Measurements from ENCODE around the gene WDR93.

DNA sequence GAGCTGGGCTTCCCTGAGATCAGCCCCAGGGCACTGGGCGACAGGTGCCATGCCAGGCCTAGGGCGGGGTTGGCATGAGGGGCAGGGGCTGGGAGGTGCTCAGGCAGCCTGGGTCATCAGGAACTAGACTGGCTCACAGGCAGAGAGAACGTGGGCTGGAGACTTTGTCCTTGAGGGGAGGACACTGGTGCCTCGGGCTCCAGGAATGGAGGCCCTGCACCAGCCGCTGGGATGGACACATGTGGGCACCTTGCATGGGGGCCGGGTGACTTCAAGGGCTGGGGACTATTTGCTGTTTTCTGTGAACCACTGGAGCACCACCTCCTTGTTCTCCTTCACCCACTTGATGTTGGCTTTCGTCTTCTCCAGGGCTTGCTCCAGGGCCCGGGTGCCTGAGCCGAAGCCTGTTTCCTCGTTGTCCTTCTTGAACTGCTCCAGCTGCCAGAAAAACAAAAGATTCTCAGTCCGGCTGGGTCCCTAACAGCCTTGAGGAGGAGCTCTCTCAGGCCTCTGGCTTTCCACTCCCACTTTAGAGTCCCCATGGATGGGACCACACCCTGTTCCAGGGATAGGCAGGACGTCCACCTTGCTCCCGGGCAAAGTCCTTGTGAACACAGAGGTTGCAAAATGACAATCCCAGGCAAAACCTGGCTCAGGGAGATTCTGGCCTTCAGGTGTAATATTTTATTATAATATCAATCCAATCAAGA, 94.6 kb downstream of the WDR93 start:
- TF ChIP-seq, protein P1, sequence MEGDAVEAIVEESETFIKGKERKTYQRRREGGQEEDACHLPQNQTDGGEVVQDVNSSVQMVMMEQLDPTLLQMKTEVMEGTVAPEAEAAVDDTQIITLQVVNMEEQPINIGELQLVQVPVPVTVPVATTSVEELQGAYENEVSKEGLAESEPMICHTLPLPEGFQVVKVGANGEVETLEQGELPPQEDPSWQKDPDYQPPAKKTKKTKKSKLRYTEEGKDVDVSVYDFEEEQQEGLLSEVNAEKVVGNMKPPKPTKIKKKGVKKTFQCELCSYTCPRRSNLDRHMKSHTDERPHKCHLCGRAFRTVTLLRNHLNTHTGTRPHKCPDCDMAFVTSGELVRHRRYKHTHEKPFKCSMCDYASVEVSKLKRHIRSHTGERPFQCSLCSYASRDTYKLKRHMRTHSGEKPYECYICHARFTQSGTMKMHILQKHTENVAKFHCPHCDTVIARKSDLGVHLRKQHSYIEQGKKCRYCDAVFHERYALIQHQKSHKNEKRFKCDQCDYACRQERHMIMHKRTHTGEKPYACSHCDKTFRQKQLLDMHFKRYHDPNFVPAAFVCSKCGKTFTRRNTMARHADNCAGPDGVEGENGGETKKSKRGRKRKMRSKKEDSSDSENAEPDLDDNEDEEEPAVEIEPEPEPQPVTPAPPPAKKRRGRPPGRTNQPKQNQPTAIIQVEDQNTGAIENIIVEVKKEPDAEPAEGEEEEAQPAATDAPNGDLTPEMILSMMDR (conservative IDR thresholded peaks at IDR 0.05; ENCODE audit: low read length) = no peak
- no peak for TF ChIP-seq EZH2phosphoT487 (IDR thresholded peaks at IDR 0.05; ENCODE audit: borderline replicate concordance, low read depth, low read length)

Data from OCI-LY7 (cell line).